NCI-H1092 (cell line): ENCODE measurements around the gene ANKS1A.
"Not testable (repeated sequence)": the region's sequence is repeated elsewhere in the genome, so short reads cannot be mapped to it uniquely, and the experiment has no call there.

Source experiments
- DNase-seq: peaks from one replicate; lab custom pipeline; 2025; lab: John Stamatoyannopoulos, UW

ANKS1A gene

GRCh38 chr6:35120746-35121145 lies 231.7 kb downstream of the ANKS1A start:
- DNase-seq, result no peak

- no peak for DNase-seq
Observed at GRCh38 chr6:35124356-35124755, 235.3 kb downstream of the ANKS1A start.

GRCh38 chr6:35128042-35128441 lies 239.0 kb downstream of the ANKS1A start:
- DNase-seq, result no peak

GRCh38 chr6:35128496-35128895 lies 239.4 kb downstream of the ANKS1A start:
- DNase-seq, result no peak

GRCh38 chr6:35136185-35136584 lies 247.1 kb downstream of the ANKS1A start:
- DNase-seq, result no peak

GRCh38 chr6:35138191-35138590 lies 249.1 kb downstream of the ANKS1A start:
- DNase-seq, result not testable (repeated sequence)

- DNase-seq, result no peak
Observed at GRCh38 chr6:35139470-35139869, 250.4 kb downstream of the ANKS1A start.

GRCh38 chr6:35139924-35140638 lies 251.0 kb downstream of the ANKS1A start:
- peak; percentile 39 for DNase-seq

- no peak for DNase-seq
Observed at GRCh38 chr6:35140639-35141006, 251.6 kb downstream of the ANKS1A start.
